HCT116 (cell line): ENCODE data around the gene FHIT. TPM values are rescaled to one million over a fixed set of nuclear protein-coding genes. Genes with fewer than 3 reads are reported as not detected.

Source experiments
- ATAC-seq: fragments of 200-7000 bp; cut with Tn5 transposase; 2 replicates; pipeline ENCODE4 v1.9.1; 2020; ENCODE audit warnings: mild to moderate bottlenecking, moderate library complexity
- BruUV-seq: library from RNA; stranded (reverse); fragments of 400-500 nt; replicated peaks from 2 replicates; lab custom pipeline; 2021; lab: Mats Ljungman, UMichigan
- CTCF ChIA-PET: fragments of 300-600 bp; sonication (Branson Sonifier 250); formaldehyde crosslinking; loops from one replicate; lab custom pipeline; 2021; ENCODE audit warnings: antibody characterized with exemption; lab: Charles Lee
- POLR2A ChIA-PET: fragments of 300-600, 350-600 bp; sonication (Branson Sonifier 250); formaldehyde crosslinking; loops from one replicate; lab custom pipeline; 2021; ENCODE audit warnings: antibody characterized with exemption; lab: Charles Lee
- RAD21 ChIA-PET, 2 experiments: fragments of 300-600 bp; sonication (Branson Sonifier 250); formaldehyde crosslinking; loops; one replicate each; lab custom pipeline; 2023; ENCODE audit warnings: low total read pairs in 2 of 2; ENCODE audit not compliant: uncharacterized antibody in 2 of 2, unreplicated experiment in 2 of 2, low non-redundant PET in 1 of 2; lab: Charles Lee
- DNase-seq: peaks from one replicate; pipeline ENCODE4 v3.0.0-alpha.2; 2010; ENCODE audit warnings: low read depth, low spot score
- H2AFZ ChIP-seq: fragments of 200-600 bp; shearing (Covaris generic), sonication (generic); 2 replicates; pipeline ENCODE4 v1.6.1; 2017; ENCODE audit warnings: low read depth, mixed run types, mixed read lengths, antibody characterized with exemption, low read length; ENCODE audit not compliant: poor library complexity, severe bottlenecking
- H3K27ac ChIP-seq: 2 replicates; pipeline ENCODE4 v1.5.1; 2012; ENCODE audit warnings: low read depth, low read length
- H3K27me3 ChIP-seq: fragments of 200-600 bp; sonication (generic); 2 replicates; pipeline ENCODE4 v1.6.1; 2016; ENCODE audit warnings: mixed run types, low read length, mixed read lengths; ENCODE audit not compliant: insufficient read depth
- H3K36me3 ChIP-seq, 2 experiments: fragments of 200-500 bp in 1 of 2; fragments of 200-600 bp in 1 of 2; sonication (Bioruptor generic) in 1 of 2; sonication (generic) in 1 of 2; 2 replicates each; pipeline versions ENCODE4 v1.5.1 to v1.6.1; 2014 to 2016; ENCODE audit warnings: low read length in 2 of 2, inconsistent platforms in 1 of 2, mixed read lengths in 1 of 2, mixed run types in 1 of 2; ENCODE audit not compliant: insufficient read depth in 2 of 2, control insufficient read depth in 1 of 2
- H3K4me1 ChIP-seq, 2 experiments: fragments of 200-600 bp in 1 of 2; sonication (generic) in 1 of 2; 2 replicates each; pipeline versions ENCODE4 v1.5.1 to v1.6.1; 2012 to 2017; ENCODE audit warnings: low read length in 2 of 2, inconsistent platforms in 1 of 2, mild to moderate bottlenecking in 1 of 2, mixed read lengths in 1 of 2, mixed run types in 1 of 2, moderate library complexity in 1 of 2; ENCODE audit not compliant: insufficient read depth in 2 of 2, control insufficient read depth in 1 of 2
- H3K4me2 ChIP-seq: fragments of 200-600 bp; sonication (generic); 2 replicates; pipeline ENCODE4 v1.6.1; 2017; ENCODE audit warnings: mixed run types, low read length, mixed read lengths
- H3K4me3 ChIP-seq, 2 experiments: fragments of 200-600 bp in 1 of 2; sonication (generic) in 1 of 2; replicated peaks in 1 of 2; 2 replicates each; pipeline ENCODE4 v1.5.1; 2011 to 2016; ENCODE audit warnings: low read length in 2 of 2, control low read depth in 1 of 2, low read depth in 1 of 2, mild to moderate bottlenecking in 1 of 2, mixed read lengths in 1 of 2, mixed run types in 1 of 2
- H3K79me2 ChIP-seq: fragments of 200-600 bp; sonication (generic); 2 replicates; pipeline ENCODE4 v1.6.1; 2017; ENCODE audit warnings: mild to moderate bottlenecking, mixed run types, low read length, moderate library complexity, mixed read lengths; ENCODE audit not compliant: insufficient read depth
- H3K9ac ChIP-seq: fragments of 200-600 bp; sonication (generic); 2 replicates; pipeline ENCODE4 v1.6.1; 2016; ENCODE audit warnings: low read length, mixed read lengths
- H3K9me2 ChIP-seq: fragments of 200-600 bp; sonication (generic), shearing (Covaris generic); 2 replicates; pipeline ENCODE4 v1.6.1; 2017; ENCODE audit warnings: mixed run types, mild to moderate bottlenecking, moderate library complexity; ENCODE audit not compliant: insufficient read depth
- H3K9me3 ChIP-seq, 2 experiments: fragments of 200-500 bp in 1 of 2; fragments of 200-600 bp in 1 of 2; sonication (Bioruptor generic) in 1 of 2; sonication (generic) in 1 of 2; 2 replicates each; pipeline ENCODE4 v1.6.1; 2014 to 2017; ENCODE audit warnings: low read length in 2 of 2, mixed read lengths in 2 of 2, inconsistent platforms in 1 of 2, low read depth in 1 of 2, mild to moderate bottlenecking in 1 of 2, mixed run types in 1 of 2, moderate library complexity in 1 of 2; ENCODE audit not compliant: control insufficient read depth in 1 of 2, insufficient read depth in 1 of 2
- H4K20me1 ChIP-seq: fragments of 200-600 bp; sonication (generic), shearing (Covaris generic); 2 replicates; pipeline ENCODE4 v1.6.1; 2017; ENCODE audit warnings: mixed run types, mild to moderate bottlenecking, moderate library complexity; ENCODE audit not compliant: insufficient read depth
- CEBPB ChIP-seq: IDR thresholded peaks from 2 replicates; pipeline ENCODE4 v1.6.1; 2012; ENCODE audit warnings: low read depth
- ELF1 ChIP-seq: IDR thresholded peaks from 2 replicates; pipeline ENCODE4 v1.6.1; 2012; ENCODE audit warnings: low read depth, borderline replicate concordance
- EZH2 ChIP-seq: fragments of 200-600 bp; sonication (generic); IDR thresholded peaks from 2 replicates; pipeline ENCODE4 v1.6.1; 2017; ENCODE audit warnings: antibody characterized with exemption, mixed run types
- JUND ChIP-seq: IDR thresholded peaks from 2 replicates; pipeline ENCODE4 v1.6.1; 2012
- POLR2AphosphoS5 ChIP-seq: IDR thresholded peaks from 2 replicates; pipeline ENCODE4 v1.6.1; 2011; ENCODE audit warnings: mild to moderate bottlenecking, low read depth, low read length, moderate library complexity
- RAD21 ChIP-seq: IDR thresholded peaks from 2 replicates; pipeline ENCODE4 v1.6.1; 2012; ENCODE audit warnings: low read depth, mild to moderate bottlenecking
- SIN3A ChIP-seq: IDR thresholded peaks from 2 replicates; pipeline ENCODE4 v1.6.1; 2012; ENCODE audit warnings: low read depth
- SP1 ChIP-seq: IDR thresholded peaks from 2 replicates; pipeline ENCODE4 v1.6.1; 2012; ENCODE audit warnings: low read depth
- SRF ChIP-seq: IDR thresholded peaks from 2 replicates; pipeline ENCODE4 v1.6.1; 2012; ENCODE audit warnings: low read depth
- TCF7L2 ChIP-seq: IDR thresholded peaks from 2 replicates; pipeline ENCODE4 v1.7.0; 2011; ENCODE audit warnings: borderline replicate concordance, inconsistent platforms; ENCODE audit not compliant: insufficient read depth, insufficient read length; ENCODE audit errors: extremely low read depth
- YY1 ChIP-seq: IDR thresholded peaks from 2 replicates; pipeline ENCODE4 v1.6.1; 2011; ENCODE audit warnings: low read length, low read depth, moderate library complexity, mild to moderate bottlenecking; ENCODE audit not compliant: insufficient replicate concordance; ENCODE audit errors: extremely low read depth
- ZFX ChIP-seq: fragments of 450-650 bp; IDR thresholded peaks from 2 replicates; pipeline ENCODE4 v1.6.1; 2017
- intact Hi-C: fragments of 100-400 bp; cut with micrococcal nuclease; formaldehyde crosslinking; loops from 2 replicates; pipeline ENCODE4 v1.10.0; 2022
- total RNA-seq: library from RNA; stranded (reverse); gene quantifications from one replicate; pipeline ENCODE4 v1.2.1, GENCODE V29; 2021; ENCODE audit not compliant: unreplicated experiment
- TF ChIP-seq, protein P1 (sequence below): IDR thresholded peaks from 2 replicates; pipeline ENCODE4 v1.6.1; 2012
- TF ChIP-seq, protein P2 (sequence below): IDR thresholded peaks from 2 replicates; pipeline ENCODE4 v1.6.1; 2012
- TF ChIP-seq, protein P3 (sequence below): IDR thresholded peaks from 2 replicates; pipeline ENCODE4 v1.6.1; 2012; ENCODE audit warnings: low read depth
- TF ChIP-seq, protein P4 (sequence below), 3 experiments: fragments of 200-600 bp in 1 of 3; sonication (generic) in 1 of 3; IDR thresholded peaks in 2 of 3; conservative IDR thresholded peaks in 1 of 3; 2 replicates each; pipeline ENCODE4 v1.5.1; 2012 to 2017; ENCODE audit warnings: low read depth in 2 of 3, low read length in 2 of 3, antibody characterized with exemption in 1 of 3, borderline replicate concordance in 1 of 3, control low read depth in 1 of 3, mild to moderate bottlenecking in 1 of 3, mixed read lengths in 1 of 3, mixed run types in 1 of 3, moderate library complexity in 1 of 3; ENCODE audit not compliant: insufficient read depth in 1 of 3
- TF ChIP-seq, protein P5 (sequence below): IDR thresholded peaks from 2 replicates; pipeline ENCODE4 v1.6.1; 2011; ENCODE audit warnings: mild to moderate bottlenecking, low read length, moderate library complexity; ENCODE audit not compliant: insufficient replicate concordance; ENCODE audit errors: extremely low read depth

FHIT gene
- total RNA-seq, 1 experiment from 2014 or later, result 20.1 TPM

DNA sequence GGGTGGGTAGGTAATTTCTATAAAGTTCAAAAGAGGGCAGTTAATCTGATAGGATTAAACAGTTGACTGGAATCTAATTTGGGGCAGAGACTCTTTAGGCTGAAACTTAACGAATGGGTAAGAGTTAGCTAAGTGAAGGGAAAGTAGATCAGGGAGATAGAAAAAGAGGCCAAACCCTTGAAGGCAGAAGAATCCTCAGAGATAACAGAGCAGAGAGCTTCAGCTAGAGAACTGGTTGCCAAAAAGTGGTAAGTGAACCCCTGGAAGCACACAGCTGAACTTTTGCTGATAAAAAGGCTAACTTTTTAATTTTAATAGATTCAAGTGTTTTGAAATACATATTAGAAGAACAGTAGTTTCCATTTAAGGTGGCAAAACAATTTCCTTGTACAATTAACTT is 99.2 kb downstream of the FHIT start:
- no peak overlapping the region for H3K4me2 ChIP-seq
- no peak overlapping the region for H3K27ac ChIP-seq
- no peaks in the 10 kb centered on the region for H3K27me3 ChIP-seq
- CTCF ChIA-PET, result no interaction called here
- H3K4me1 ChIP-seq, result no peaks in the 10 kb centered on the region
- no peak for ATAC-seq
- no peaks in the 10 kb centered on the region for H3K79me2 ChIP-seq
- intact Hi-C loops, result no loop called here
- no peak overlapping the region for H3K9ac ChIP-seq
- no peak overlapping the region for H2AFZ ChIP-seq
- POLR2A ChIA-PET, result no interaction called here
- H3K4me3 ChIP-seq, result no peak overlapping the region
- DNase-seq, result no peak
- H3K9me3 ChIP-seq, result no peaks in the 10 kb centered on the region
- no peaks in the 10 kb centered on the region for H4K20me1 ChIP-seq
- no TSS peak for BruUV-seq
- no peaks in the 10 kb centered on the region for H3K9me2 ChIP-seq
- RAD21 ChIA-PET, result no interaction called here
- H3K36me3 ChIP-seq, result no peaks in the 10 kb centered on the region
- TF ChIP-seq JUND, result no peak
- TF ChIP-seq, protein P1, sequence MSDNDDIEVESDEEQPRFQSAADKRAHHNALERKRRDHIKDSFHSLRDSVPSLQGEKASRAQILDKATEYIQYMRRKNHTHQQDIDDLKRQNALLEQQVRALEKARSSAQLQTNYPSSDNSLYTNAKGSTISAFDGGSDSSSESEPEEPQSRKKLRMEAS, result no peak
- TF ChIP-seq EZH2, result no peak
- TF ChIP-seq, protein P2, sequence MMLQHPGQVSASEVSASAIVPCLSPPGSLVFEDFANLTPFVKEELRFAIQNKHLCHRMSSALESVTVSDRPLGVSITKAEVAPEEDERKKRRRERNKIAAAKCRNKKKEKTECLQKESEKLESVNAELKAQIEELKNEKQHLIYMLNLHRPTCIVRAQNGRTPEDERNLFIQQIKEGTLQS, result no peak
- TF ChIP-seq SIN3A, result no peak
- TF ChIP-seq ZFX, result no peak
- TF ChIP-seq POLR2AphosphoS5, result no peak
- no peak for TF ChIP-seq TCF7L2
- TF ChIP-seq, protein P3, sequence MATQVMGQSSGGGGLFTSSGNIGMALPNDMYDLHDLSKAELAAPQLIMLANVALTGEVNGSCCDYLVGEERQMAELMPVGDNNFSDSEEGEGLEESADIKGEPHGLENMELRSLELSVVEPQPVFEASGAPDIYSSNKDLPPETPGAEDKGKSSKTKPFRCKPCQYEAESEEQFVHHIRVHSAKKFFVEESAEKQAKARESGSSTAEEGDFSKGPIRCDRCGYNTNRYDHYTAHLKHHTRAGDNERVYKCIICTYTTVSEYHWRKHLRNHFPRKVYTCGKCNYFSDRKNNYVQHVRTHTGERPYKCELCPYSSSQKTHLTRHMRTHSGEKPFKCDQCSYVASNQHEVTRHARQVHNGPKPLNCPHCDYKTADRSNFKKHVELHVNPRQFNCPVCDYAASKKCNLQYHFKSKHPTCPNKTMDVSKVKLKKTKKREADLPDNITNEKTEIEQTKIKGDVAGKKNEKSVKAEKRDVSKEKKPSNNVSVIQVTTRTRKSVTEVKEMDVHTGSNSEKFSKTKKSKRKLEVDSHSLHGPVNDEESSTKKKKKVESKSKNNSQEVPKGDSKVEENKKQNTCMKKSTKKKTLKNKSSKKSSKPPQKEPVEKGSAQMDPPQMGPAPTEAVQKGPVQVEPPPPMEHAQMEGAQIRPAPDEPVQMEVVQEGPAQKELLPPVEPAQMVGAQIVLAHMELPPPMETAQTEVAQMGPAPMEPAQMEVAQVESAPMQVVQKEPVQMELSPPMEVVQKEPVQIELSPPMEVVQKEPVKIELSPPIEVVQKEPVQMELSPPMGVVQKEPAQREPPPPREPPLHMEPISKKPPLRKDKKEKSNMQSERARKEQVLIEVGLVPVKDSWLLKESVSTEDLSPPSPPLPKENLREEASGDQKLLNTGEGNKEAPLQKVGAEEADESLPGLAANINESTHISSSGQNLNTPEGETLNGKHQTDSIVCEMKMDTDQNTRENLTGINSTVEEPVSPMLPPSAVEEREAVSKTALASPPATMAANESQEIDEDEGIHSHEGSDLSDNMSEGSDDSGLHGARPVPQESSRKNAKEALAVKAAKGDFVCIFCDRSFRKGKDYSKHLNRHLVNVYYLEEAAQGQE, result no peak
- TF ChIP-seq, protein P4, sequence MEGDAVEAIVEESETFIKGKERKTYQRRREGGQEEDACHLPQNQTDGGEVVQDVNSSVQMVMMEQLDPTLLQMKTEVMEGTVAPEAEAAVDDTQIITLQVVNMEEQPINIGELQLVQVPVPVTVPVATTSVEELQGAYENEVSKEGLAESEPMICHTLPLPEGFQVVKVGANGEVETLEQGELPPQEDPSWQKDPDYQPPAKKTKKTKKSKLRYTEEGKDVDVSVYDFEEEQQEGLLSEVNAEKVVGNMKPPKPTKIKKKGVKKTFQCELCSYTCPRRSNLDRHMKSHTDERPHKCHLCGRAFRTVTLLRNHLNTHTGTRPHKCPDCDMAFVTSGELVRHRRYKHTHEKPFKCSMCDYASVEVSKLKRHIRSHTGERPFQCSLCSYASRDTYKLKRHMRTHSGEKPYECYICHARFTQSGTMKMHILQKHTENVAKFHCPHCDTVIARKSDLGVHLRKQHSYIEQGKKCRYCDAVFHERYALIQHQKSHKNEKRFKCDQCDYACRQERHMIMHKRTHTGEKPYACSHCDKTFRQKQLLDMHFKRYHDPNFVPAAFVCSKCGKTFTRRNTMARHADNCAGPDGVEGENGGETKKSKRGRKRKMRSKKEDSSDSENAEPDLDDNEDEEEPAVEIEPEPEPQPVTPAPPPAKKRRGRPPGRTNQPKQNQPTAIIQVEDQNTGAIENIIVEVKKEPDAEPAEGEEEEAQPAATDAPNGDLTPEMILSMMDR (IDR thresholded peaks at IDR 0.05 in 2 of 3, conservative IDR thresholded peaks at IDR 0.05 in 1 of 3; ENCODE audit: borderline replicate concordance in 1 of 3, insufficient read depth in 1 of 3, low read depth in 2 of 3, low read length in 2 of 3), result no peak
- no peak for TF ChIP-seq RAD21
- TF ChIP-seq ELF1, result no peak
- no peak for TF ChIP-seq YY1
- no peak for TF ChIP-seq CEBPB
- TF ChIP-seq, protein P5, sequence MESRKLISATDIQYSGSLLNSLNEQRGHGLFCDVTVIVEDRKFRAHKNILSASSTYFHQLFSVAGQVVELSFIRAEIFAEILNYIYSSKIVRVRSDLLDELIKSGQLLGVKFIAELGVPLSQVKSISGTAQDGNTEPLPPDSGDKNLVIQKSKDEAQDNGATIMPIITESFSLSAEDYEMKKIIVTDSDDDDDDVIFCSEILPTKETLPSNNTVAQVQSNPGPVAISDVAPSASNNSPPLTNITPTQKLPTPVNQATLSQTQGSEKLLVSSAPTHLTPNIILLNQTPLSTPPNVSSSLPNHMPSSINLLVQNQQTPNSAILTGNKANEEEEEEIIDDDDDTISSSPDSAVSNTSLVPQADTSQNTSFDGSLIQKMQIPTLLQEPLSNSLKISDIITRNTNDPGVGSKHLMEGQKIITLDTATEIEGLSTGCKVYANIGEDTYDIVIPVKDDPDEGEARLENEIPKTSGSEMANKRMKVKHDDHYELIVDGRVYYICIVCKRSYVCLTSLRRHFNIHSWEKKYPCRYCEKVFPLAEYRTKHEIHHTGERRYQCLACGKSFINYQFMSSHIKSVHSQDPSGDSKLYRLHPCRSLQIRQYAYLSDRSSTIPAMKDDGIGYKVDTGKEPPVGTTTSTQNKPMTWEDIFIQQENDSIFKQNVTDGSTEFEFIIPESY, result no peak
- TF ChIP-seq SP1, result no peak
- TF ChIP-seq SRF, result no peak
